HG03097 (cell line): ENCODE measurements around the gene CPLX3.

Source experiments
- ATAC-seq: cut with Tn5 transposase; IDR thresholded peaks from one replicate; pipeline ENCODE4 v1.9.1; 2021; ENCODE audit not compliant: unreplicated experiment, low FRiP score

The CPLX3 gene

DNA sequence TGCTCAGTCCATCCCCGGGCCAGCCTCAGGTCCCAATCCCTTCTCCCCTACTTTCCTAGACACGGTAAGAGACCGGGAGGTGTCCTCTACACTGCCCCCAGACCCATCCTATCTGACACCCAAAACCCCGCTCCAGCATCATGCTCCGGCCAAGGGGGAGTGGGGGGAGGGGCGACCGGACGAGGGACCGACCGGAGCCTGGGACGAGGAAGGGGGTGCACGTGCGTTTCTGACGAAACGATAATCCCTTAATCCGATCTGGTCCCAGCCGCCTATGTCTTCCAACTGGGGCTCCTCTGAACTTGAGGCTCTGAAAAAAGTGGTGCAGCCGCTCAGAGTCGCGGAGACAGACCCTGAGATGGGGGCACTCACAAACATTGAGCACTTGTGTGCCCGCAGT is 494 bp downstream of the CPLX3 start:
- ATAC-seq = no peak

DNA sequence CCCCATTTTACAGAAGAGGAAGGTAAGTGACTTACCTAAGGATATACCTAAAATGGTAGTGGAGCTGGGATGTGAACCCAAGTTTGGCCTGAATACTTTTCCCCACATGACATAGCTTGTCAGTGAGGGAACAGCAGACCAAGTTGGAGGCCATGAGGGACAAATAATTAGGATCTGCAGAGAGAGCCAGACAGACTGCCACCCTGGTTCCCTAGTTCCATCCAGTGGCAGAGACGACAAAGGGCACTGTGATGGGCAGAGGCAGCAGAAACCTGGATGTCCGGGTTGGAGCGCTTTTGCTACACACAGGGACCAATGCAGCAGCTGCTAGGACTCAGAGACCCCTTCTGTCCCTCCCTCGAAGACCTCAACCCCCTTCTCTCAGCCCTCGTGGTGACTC is 1.2 kb downstream of the CPLX3 start:
- no peak for ATAC-seq

DNA sequence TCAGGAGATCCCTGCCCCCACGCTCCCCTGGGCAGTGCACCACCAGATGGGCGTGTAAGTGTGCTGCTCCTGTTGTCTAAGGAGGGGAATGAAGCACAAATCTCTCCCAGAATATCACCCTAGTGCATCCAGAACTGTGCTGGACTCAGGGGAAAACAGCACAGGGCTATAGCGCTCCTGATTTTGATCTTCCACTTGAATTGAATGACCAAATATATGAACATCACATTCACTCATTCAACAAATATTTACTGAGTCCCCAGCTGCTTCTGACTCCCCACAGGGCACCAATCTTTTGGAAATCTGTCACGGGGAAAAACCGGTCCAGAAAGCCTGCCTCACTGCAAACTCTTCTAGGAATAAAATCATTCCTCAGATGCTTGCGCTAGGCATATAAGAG is 2.4 kb downstream of the CPLX3 start:
- no peak for ATAC-seq

DNA sequence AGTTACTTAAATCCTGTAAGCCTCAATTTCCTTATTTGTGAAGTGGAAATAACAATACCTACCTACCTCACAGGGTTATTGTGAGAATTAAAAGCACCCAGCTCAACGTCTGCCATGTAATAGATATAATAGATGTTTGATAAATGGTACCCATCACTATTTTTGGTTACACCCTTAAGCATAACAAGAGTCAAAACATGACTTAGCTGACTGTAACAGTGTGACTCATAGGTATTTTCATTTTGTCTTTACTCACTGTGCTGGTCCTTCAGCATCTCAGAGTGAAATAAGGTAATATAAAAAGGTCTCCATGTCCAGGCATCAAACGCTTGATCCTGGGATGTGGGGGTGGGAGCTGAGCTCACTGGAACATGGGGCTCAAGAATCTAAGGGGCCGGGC is 3.1 kb downstream of the CPLX3 start:
- no peak for ATAC-seq

DNA sequence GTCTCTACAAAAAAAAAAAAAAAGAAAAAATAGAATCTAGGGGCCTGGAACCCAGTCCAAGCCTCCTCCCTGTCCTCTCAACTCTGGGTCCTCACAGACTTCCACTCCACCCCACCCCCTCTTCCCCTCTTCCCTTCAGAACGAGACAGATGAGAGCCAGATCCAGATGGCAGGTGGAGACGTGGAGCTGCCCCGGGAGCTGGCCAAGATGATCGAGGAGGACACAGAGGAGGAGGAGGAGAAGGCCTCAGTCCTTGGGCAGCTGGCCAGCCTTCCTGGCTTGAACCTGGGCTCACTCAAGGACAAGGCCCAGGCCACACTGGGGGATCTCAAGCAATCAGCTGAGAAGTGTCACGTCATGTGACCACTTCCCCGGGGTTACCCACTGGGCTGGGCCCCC is 3.6 kb downstream of the CPLX3 start:
- ATAC-seq = no peak

DNA sequence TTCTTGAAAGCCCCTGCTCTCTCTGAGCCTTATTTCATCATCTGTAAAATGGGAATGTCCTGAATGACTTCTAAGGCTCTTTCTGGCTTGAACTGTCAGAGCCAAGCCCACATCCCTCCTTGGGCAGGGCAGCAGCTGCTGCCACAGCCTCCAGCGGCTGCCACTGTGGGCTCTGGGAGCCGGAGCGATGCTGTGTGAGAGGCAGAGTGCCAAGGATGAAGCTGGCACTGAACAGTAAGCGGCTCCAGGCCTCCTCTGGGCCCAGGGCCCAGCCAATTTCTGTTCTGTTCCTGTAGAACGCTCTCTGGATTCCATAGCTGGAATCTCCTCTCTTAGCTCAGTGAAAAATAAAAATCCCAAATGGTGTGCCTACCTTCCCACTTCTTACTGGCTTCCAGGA is 4.4 kb downstream of the CPLX3 start:
- ATAC-seq = no peak

DNA sequence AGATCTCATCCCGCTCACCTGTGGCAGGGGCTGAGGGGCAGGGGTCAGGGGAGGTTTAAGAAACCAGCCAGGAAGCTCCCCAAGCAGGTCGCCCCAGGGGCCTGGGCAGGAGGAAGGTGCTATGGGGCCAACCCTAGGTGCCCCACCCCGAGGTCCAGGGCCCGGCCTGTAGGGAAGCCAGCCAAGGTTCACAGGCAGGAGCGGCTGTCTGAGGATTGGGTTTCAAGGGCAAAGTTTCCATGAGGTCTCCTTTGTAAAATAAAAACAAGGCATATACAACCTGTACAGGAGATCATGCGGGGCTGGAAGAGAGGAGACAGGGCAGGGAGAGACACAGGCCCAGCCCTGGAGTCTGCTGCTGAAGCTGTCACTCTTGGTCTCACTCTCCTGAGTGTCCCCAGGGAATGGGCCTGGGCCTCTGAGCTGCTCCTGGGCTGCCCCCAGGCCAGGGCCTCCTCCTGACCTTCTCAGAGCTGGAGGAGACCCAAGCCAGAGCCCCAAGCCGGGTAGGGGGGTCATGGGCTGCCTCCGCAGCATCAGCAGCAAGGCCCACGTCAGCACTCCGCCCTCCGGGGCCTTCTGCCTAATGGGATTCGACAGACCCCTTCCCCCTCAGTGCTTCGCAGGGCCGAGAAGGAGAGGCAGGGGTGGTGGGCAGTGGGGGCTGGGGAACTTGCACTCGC is 5.5 kb downstream of the CPLX3 start:
- no peak for ATAC-seq

DNA sequence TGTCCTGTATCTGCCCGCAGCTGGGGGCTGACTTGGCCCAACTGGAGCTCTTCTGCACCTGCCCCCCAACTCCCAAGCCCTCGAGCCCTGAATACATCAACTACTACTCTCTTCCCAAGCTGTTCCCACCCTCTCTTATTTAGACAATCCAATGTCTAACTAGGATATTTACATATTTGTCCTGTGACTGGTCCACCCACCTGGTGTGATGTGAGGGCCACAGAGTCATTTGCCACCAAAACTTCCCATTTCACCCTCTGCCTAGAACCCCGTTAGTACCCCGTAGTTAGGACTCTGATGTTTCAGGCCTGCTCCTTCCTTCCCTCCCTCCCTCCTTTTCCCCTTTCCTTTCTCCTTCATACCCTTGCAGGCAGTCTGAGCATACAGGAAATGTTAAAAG is 6.4 kb downstream of the CPLX3 start:
- no peak for ATAC-seq

DNA sequence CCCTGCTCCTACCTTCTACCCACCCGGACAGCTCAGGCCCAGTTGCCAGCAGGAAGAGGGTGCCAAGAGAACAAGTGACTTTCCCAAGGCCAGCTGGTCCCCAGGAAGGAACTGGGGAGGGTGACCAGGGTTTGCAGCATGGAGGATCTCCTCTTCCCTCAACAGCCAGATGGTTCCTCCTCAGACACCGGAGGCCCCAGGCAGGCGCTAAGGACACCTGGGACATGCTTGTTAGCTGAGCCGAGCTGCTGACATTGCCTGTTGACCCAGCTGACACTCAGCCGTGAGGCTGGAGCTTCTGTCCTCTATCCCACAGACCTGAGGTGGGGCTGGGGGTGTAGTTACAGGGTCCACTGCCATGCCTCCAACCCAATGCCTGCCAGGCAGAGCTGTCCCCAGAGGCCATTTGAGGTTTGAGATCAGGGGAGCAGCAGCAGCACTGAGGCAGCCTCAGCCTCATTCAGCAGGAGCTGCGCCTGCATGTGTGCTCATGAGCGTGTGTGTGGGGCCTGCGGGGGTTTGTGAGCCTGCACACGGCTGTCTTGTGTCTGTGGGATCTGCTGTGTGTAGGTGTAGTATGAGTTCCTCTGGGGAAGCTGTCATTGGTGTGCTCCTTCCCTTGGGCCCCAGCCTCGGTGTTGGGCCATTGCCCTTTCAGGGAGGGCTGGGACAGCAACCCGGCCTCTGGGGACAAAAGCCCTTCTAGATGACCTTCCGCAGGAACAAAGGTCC is 7.1 kb downstream of the CPLX3 start:
- no peak for ATAC-seq

DNA sequence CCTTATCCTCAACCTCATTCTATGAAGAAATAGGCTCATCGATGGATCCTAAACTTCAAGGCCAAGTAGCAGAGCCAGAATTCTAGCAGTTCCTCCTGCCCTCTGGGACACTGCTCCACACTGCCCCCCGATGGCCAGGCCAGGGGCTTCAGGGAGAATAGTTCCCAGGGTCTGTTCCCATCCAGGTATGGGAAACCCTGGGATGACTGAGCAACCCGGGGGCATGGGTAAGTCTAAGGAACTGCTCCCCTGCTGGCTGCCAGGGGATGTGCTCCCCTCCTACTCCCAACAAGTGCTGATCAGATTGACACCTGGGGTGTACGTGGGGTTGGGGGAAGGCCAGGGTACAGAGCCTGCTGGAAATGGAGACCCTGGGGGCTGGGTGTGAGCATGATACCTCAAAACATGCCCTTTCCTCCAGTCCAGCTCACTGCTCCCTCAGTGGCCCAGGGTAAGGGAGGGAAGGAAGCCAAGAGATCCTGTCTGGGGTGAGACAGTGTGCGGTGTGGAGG is 8.9 kb downstream of the CPLX3 start:
- ATAC-seq = no peak

DNA sequence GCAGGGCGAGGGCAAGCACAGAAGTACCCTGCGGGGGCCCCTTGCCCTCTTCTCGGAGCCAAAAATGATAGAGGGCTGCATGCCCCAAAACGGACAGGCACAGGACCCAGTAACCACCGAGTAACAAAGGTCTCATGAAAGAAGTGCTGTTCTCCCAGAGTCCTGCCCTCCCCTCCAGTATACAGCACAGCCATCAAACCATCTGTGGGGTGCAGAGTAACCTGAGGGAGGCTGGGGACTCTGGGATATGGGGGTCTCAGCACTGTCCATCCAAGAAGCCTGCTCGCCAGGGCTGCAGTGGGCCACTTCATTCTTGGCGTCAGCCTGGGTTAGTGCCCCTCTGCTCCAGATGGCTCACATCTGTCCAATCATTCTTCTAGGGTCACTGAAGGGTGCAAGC is 10.4 kb downstream of the CPLX3 start:
- ATAC-seq = no peak

DNA sequence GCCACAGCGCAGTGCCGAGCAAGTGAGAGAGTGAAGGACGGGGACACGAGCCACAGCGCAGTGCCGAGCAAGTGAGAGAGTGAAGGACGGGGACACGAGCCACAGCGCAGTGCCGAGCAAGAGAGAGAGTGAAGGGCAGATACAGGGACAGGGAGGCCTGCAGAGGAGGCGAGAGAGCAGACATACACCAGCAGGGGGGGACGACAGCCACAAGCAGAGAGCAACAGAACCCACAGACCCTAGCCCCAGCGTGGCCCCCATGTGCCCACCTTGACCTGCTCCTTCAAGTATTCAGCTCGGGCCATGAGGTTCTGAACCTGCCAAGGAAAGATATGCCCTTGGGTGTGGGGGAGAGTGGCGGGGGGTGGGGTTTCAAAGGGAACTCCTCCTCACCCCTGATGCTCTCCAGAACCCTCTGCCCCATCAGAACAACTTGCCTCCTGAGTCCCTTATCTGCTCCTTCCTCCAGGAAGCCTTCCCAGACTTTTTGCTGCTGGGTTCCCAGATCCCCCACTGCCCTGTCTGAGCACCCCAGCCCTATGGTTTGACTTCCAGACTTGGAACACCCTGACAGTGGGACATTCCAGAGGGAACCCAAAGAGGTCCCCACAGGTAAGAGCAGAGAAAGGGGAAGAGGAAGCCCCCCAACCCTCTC is 11.2 kb downstream of the CPLX3 start:
- ATAC-seq = no peak

DNA sequence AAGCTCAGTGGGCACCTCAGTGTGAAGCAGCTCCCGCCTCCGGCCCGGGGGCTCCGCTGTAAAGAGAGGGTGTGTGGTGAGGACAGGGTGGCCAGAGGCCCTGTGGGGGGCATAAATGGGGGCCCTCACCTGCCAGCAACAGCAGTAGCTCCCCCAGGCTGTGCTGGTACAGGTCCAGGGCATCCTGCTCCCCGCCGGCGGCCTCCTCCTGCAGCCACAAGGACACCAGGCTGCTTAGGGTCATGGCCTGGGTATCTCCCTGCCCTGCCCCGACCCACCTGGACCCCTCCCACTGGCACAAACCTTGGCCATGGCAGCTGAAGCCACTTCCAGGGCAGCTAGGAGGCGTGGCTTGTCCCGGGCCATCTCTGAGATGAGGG is 11.7 kb downstream of the CPLX3 start:
- no peak for ATAC-seq

DNA sequence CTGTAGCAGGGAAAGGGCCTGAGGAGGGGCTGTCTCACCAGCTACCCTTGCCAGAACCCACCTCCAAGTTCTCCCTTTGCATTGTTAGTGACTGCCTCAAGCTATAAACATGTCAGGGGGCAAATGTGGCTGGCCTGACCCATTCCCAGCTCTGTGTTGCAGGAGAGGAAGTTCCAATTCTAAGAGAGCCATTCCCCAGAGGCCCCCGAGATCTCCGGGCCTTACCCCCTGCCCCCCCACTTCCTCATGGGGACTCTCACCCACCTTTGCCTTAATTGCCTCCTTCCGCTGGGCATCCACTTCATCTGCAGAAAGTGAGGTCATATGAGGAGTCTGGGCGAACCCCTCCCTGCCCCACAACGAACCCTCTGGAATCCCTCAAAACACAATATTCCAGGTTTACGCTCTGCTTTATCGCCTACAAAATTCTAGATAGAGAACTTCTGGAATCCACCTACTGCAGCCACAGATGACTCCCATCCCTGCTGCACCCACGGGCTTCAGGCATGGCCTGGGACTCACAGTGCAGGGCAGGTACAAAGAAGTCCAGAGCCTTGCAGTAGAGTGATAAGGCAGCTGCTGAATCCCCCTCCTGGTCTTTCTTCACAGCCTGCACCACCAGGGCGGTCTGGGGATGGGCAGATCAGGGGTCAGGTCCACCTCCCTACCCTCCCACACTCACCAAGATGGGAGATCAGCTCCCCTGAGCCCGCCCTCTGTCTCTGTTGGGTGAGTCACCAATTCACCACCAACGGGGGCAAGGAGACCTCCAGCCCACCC is 12.5 kb downstream of the CPLX3 start:
- ATAC-seq = no peak

DNA sequence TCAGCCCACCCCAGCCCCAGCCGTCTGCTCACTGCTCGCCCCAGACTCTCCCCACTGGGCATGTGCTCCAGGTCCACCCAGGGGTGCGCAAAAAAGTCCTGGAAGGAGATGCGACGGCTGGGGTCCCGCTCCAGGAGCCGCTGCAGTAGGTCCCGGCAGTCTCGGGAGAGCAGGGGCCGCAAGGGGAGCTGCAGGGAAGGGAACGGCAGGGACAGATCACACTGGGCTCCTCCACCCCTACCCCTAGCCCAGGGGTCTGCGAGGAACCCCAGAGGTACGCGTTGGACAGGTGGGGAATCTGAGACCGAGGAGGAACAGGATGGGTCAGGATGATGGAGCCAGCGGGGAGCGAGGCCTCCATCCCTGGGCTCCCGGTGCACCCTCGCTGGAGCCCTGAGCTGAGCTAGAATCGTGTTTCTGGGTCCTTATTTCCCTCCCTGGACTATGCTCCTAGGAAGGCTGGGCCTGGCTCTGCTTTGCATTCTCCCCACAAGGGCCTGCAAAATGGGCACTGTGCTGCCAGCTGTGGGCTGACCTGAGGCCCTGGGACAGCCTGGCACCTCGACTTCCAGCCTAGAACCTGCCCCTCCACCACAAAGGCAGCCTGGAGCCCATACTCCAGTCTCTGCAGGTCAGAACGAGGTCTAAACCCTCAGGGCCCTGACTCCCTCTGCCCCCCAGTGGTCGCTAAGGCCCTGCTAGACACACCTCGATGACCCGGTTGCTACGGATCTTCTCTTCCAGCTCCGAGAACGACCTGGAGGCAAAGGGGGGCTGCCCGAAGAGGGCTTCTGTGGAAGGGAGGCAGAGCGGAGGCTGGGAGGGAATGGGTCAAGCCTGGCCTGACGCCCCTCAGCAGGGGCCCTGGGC is 13.3 kb downstream of the CPLX3 start:
- no peak for ATAC-seq

DNA sequence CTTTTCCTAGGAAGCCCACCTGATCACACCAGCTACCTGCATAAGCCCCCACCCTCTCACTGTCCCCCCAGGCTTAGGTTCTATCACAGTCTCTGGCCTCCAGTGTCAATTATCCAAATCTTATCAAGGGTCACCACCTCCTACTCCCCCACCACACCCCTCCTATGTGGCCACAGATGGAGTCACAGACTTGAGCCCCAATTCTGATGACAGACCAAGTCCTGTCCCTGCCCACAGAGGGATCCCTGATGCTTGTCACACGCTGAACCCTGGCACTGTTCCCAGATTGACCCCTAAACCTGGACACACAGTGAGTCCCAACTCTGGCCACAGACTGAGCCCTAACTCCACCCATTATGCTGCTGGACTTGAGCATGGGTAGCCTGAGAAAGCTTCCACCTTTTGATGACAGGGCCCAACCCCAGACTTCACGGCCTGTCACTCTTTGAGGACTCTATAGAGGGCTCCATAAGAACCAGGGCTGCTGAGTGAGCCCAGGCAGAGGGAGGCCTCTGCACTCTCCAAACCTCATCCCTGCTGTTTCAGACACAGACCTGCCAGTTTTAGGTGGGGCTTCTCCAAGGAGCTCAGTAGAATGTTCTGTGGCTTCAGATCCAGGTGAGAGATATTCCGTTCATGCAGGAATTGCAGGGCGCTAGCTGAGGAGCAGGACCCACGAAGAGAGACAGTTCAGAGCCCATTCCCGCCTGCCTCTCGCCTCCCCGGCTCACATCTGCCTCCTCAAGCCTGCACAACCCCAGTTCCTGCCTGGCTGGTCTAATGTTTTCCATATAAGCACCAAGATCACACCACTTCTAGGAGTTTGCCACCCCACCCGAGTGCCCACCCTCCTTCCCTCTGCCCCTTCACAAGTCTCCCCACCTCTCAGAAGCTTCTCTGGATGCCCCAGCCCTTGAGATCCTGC is 14.7 kb downstream of the CPLX3 start:
- no peak for ATAC-seq

DNA sequence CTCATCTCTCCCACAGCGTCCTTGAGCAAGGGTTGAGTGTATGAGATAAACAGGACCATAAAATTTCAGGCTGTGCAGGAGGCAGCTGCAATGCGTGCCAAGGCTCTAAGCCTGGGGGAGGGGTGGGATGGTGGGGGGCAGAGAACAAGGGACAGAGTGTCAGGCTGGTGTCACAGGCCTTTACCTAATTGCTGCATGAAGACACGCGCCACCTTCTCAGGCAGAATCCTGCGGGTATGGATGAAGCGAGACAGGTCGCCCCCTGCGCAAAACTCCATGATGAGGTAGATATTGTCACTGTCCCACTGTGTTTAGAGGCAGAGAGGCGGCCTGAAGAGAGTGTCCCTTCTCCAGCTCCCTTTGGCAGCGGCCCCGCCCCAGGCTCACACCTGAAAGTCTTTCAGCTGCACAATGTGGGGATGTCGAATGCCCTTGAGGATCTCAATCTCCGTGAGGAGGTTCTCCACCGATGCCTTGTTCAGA is 15.5 kb downstream of the CPLX3 start:
- ATAC-seq = no peak

DNA sequence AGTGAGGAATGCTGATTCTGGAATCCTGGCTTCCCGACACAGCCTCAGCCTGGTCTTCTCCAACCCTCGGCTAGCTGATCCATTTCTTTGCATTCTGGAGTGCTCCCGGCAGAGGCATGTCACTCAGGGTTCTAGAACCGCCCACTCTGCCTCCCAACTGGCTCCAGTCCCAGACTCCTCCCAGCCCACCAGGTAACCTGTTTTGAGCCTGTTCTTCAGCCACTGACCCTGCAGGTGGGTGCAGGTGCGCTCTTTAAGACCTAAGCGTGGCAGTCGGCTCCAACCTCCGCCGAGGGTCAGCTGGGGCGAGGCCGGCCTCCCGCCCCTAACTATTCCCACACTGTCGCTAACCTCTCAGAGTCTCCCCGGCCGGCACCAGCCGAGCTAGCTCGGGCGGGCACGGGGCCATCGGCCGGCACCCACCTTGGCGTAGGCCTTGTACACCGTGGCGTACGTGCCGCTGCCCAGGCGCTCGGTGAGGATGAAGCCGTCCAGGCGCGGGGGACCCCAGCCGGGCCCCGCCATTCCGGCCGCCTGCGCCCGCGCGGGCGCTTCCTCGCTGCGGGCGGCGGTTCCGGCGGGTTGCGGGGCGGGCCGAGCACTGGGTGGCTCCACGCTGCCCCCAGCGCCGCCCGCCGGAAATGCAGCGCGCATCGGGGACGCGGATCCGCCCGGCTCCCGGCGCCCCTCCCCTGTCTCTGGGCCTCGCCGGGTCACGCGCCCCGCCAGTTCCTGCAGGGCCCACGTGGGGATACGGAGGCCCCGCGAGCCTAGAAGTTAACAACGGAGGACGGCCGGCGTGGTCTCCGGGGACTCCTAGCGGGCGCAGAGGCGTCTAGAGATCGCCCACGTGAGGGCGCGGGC is 16.4 kb downstream of the CPLX3 start, which contains the start of gene ULK3:
Gene ULK3 (minus strand): TSS at position 576 of the 864 bp plus-strand sequence. CDS start 51 bp downstream, at position 525.
- ATAC-seq = peak; percentile 81
